H1 (cell line): ENCODE measurements around the gene TFF2. TPM values are rescaled to one million over a fixed set of nuclear protein-coding genes. Genes with fewer than 3 reads are reported as not detected.

Experiments used
- CTCF ChIA-PET: fragments of 300-600 bp; sonication (Branson Sonifier 250); formaldehyde crosslinking; loops from one replicate; lab custom pipeline; 2021; ENCODE audit not compliant: partially characterized antibody; lab: Charles Lee
- POLR2A ChIA-PET: fragments of 300-600 bp; sonication (Branson Sonifier 250); formaldehyde crosslinking; loops from one replicate; lab custom pipeline; 2021; ENCODE audit warnings: inconsistent platforms; ENCODE audit not compliant: partially characterized antibody; lab: Charles Lee
- DNase-seq, 2 experiments: peaks; one replicate each; pipeline versions ENCODE4 v3.0.0 to v3.0.0-alpha.2; 2010 to 2022; ENCODE audit warnings: low spot score in 2 of 2, low read depth in 1 of 2, mixed read lengths in 1 of 2
- FAIRE-seq: peaks from 2 replicates; lab custom pipeline; 2011; peaks lifted over from hg19 to GRCh38; lab: Jason Lieb, UNC
- H2AFZ ChIP-seq: 2 replicates; pipeline ENCODE4 v1.8.1; 2012; ENCODE audit warnings: low read length, inconsistent platforms
- H2AK5ac ChIP-seq: 2 replicates; pipeline ENCODE4 v1.6.1; 2013; ENCODE audit warnings: low read depth, low read length
- H2BK120ac ChIP-seq: replicated peaks from 2 replicates; pipeline ENCODE3; 2013; ENCODE audit warnings: low read depth, low read length, inconsistent platforms
- H2BK12ac ChIP-seq: 2 replicates; pipeline ENCODE4 v1.6.1; 2013; ENCODE audit warnings: low read depth, low read length
- H2BK15ac ChIP-seq: 2 replicates; pipeline ENCODE4 v1.6.1; 2013; ENCODE audit warnings: low read length
- H2BK20ac ChIP-seq: 2 replicates; pipeline ENCODE4 v1.6.1; 2013; ENCODE audit warnings: low read length
- H2BK5ac ChIP-seq: 2 replicates; pipeline ENCODE4 v1.6.1; 2013; ENCODE audit warnings: low read depth, low read length
- H3K14ac ChIP-seq: 2 replicates; pipeline ENCODE4 v1.6.1; 2013; ENCODE audit warnings: inconsistent platforms; ENCODE audit not compliant: insufficient read length
- H3K18ac ChIP-seq: 2 replicates; pipeline ENCODE4 v1.6.1; 2013; ENCODE audit warnings: low read length; ENCODE audit errors: extremely low read depth
- H3K23ac ChIP-seq: 2 replicates; pipeline ENCODE4 v1.6.1; 2013; ENCODE audit warnings: inconsistent platforms; ENCODE audit not compliant: insufficient read length
- H3K23me2 ChIP-seq: 2 replicates; pipeline ENCODE4 v1.6.1; 2013; ENCODE audit warnings: low read depth, low read length
- H3K27ac ChIP-seq: 2 replicates; pipeline ENCODE4 v1.6.1; 2011; ENCODE audit warnings: low read depth, low read length, inconsistent platforms
- H3K27me3 ChIP-seq, 4 experiments: replicated peaks in 1 of 4; 1 replicate in 1 of 4; 2 replicates in 3 of 4; pipeline versions ENCODE4 v1.6.1 to v1.8.1; 2011 to 2013; ENCODE audit warnings: low read length in 3 of 4, mild to moderate bottlenecking in 3 of 4, inconsistent platforms in 2 of 4, mixed read lengths in 2 of 4, moderate library complexity in 1 of 4; ENCODE audit not compliant: control insufficient read depth in 3 of 4, insufficient read depth in 3 of 4; ENCODE audit errors: extremely low read depth in 1 of 4
- H3K36me3 ChIP-seq, 4 experiments: 2 replicates each; pipeline versions ENCODE4 v1.6.1 to v1.8.1; 2011 to 2013; ENCODE audit warnings: mild to moderate bottlenecking in 4 of 4, low read length in 3 of 4, moderate library complexity in 2 of 4, control low read depth in 1 of 4, inconsistent platforms in 1 of 4; ENCODE audit not compliant: insufficient read depth in 4 of 4, control insufficient read depth in 2 of 4
- H3K4ac ChIP-seq: replicated peaks from 2 replicates; pipeline ENCODE3; 2013; ENCODE audit warnings: low read length, low read depth, mixed read lengths, inconsistent platforms; ENCODE audit not compliant: insufficient read length
- H3K4me1 ChIP-seq, 4 experiments: replicated peaks in 1 of 4; 1 replicate in 1 of 4; 2 replicates in 3 of 4; pipeline versions ENCODE4 v1.6.1 to v1.8.1; 2011 to 2013; ENCODE audit warnings: low read length in 3 of 4, inconsistent platforms in 2 of 4, mixed read lengths in 1 of 4; ENCODE audit not compliant: insufficient read depth in 4 of 4, control insufficient read depth in 3 of 4
- H3K4me2 ChIP-seq, 2 experiments: 2 replicates each; pipeline versions ENCODE4 v1.6.1 to v1.8.1; 2011 to 2013; ENCODE audit warnings: low read depth in 2 of 2, low read length in 2 of 2, control low read depth in 1 of 2, inconsistent platforms in 1 of 2, mild to moderate bottlenecking in 1 of 2; ENCODE audit not compliant: insufficient read depth in 1 of 2
- H3K4me3 ChIP-seq, 4 experiments: fragments of 200-600, 300-600 bp in 1 of 4; sonication (generic), shearing (Covaris generic), sonication (Bioruptor Twin) in 1 of 4; 2 replicates each; pipeline versions ENCODE4 v1.5.1 to v1.8.1; 2011 to 2016; ENCODE audit warnings: low read length in 4 of 4, low read depth in 3 of 4, control low read depth in 2 of 4, inconsistent platforms in 2 of 4, mild to moderate bottlenecking in 2 of 4, mixed read lengths in 1 of 4, moderate library complexity in 1 of 4; ENCODE audit not compliant: insufficient read depth in 2 of 4; ENCODE audit errors: extremely low read depth in 1 of 4
- H3K56ac ChIP-seq: replicated peaks from 2 replicates; pipeline ENCODE3; 2013; ENCODE audit warnings: low read depth, mild to moderate bottlenecking, mixed read lengths, low read length, inconsistent platforms; ENCODE audit not compliant: insufficient read length
- H3K79me1 ChIP-seq: 2 replicates; pipeline ENCODE4 v1.6.1; 2013; ENCODE audit warnings: low read depth, low read length, control low read depth
- H3K79me2 ChIP-seq, 2 experiments: 2 replicates each; pipeline versions ENCODE4 v1.6.1 to v1.8.1; 2012 to 2013; ENCODE audit warnings: low read length in 2 of 2, mild to moderate bottlenecking in 2 of 2, inconsistent platforms in 1 of 2; ENCODE audit not compliant: insufficient read depth in 2 of 2, control insufficient read depth in 1 of 2
- H3K9ac ChIP-seq, 4 experiments: replicated peaks in 1 of 4; 1 replicate in 1 of 4; 2 replicates in 3 of 4; pipeline versions ENCODE4 v1.6.1 to v1.8.1; 2011 to 2013; ENCODE audit warnings: low read depth in 3 of 4, low read length in 3 of 4, control low read depth in 2 of 4, mild to moderate bottlenecking in 2 of 4, moderate library complexity in 2 of 4, inconsistent platforms in 1 of 4; ENCODE audit errors: extremely low read depth in 1 of 4
- H3K9me3 ChIP-seq, 2 experiments: 2 replicates each; pipeline versions ENCODE4 v1.6.1 to v1.8.1; 2012 to 2013; ENCODE audit warnings: mild to moderate bottlenecking in 2 of 2, moderate library complexity in 2 of 2, control low read depth in 1 of 2, inconsistent platforms in 1 of 2, low read depth in 1 of 2, low read length in 1 of 2, mixed read lengths in 1 of 2; ENCODE audit not compliant: insufficient read depth in 2 of 2
- H4K20me1 ChIP-seq, 2 experiments: replicated peaks in 1 of 2; 2 replicates each; pipeline versions ENCODE3 to v1.8.1; 2011 to 2013; ENCODE audit warnings: inconsistent platforms in 2 of 2, low read length in 2 of 2, mild to moderate bottlenecking in 1 of 2; ENCODE audit not compliant: insufficient read depth in 2 of 2, control insufficient read depth in 1 of 2
- H4K5ac ChIP-seq: 2 replicates; pipeline ENCODE4 v1.6.1; 2013; ENCODE audit warnings: low read length, low read depth, mixed read lengths, inconsistent platforms; ENCODE audit not compliant: insufficient read length
- H4K8ac ChIP-seq: 2 replicates; pipeline ENCODE4 v1.8.0; 2013; ENCODE audit warnings: mild to moderate bottlenecking, moderate library complexity, low read length, inconsistent platforms; ENCODE audit not compliant: insufficient read depth; ENCODE audit errors: extremely low read depth
- H4K91ac ChIP-seq: replicated peaks from 2 replicates; pipeline ENCODE3; 2013; ENCODE audit warnings: low read length, mixed read lengths, inconsistent platforms; ENCODE audit not compliant: insufficient read length
- CBX5 ChIP-seq: fragments of 300-800, 300-1000 bp; sonication (generic); IDR thresholded peaks from 2 replicates; pipeline ENCODE4 v1.7.1; 2016; ENCODE audit warnings: antibody characterized with exemption, low read length, low read depth
- CHD1 ChIP-seq: IDR thresholded peaks from 2 replicates; pipeline ENCODE4 v1.6.1; 2012; ENCODE audit warnings: low read depth, low read length, improper control_type of control experiment
- EGR1 ChIP-seq: IDR thresholded peaks from 2 replicates; pipeline ENCODE4 v1.6.1; 2011; ENCODE audit warnings: low read depth, low read length, borderline replicate concordance
- HDAC2 ChIP-seq, 2 experiments: fragments of 300-600 bp in 1 of 2; sonication (generic) in 1 of 2; IDR thresholded peaks; 2 replicates each; pipeline ENCODE4 v1.6.1; 2011 to 2012; ENCODE audit warnings: low read depth in 2 of 2, low read length in 2 of 2, mild to moderate bottlenecking in 2 of 2, moderate library complexity in 2 of 2, borderline replicate concordance in 1 of 2, inconsistent platforms in 1 of 2
- HDAC6 ChIP-seq: IDR thresholded peaks from one replicate; pipeline ENCODE4 v1.7.1; 2012; ENCODE audit warnings: low read depth, mild to moderate bottlenecking, inconsistent platforms, low read length, moderate library complexity
- POLR2A ChIP-seq, 2 experiments: IDR thresholded peaks; 1 replicate in 1 of 2; 2 replicates in 1 of 2; pipeline ENCODE4 v1.6.1; 2011; ENCODE audit warnings: low read depth in 2 of 2, low read length in 2 of 2, mild to moderate bottlenecking in 2 of 2; ENCODE audit errors: control extremely low read depth in 1 of 2
- POU5F1 ChIP-seq: IDR thresholded peaks from 2 replicates; pipeline ENCODE4 v1.6.1; 2011; ENCODE audit warnings: low read depth, mild to moderate bottlenecking, low read length, moderate library complexity
- RBBP5 ChIP-seq: IDR thresholded peaks from 2 replicates; pipeline ENCODE4 v1.7.1; 2012; ENCODE audit warnings: low read depth, mild to moderate bottlenecking, inconsistent platforms, low read length, moderate library complexity, borderline replicate concordance
- RXRA ChIP-seq: IDR thresholded peaks from 2 replicates; pipeline ENCODE4 v1.6.1; 2011; ENCODE audit warnings: low read depth, mild to moderate bottlenecking, low read length, moderate library complexity; ENCODE audit not compliant: insufficient read depth
- SP1 ChIP-seq: IDR thresholded peaks from 2 replicates; pipeline ENCODE4 v1.6.1; 2011; ENCODE audit warnings: low read depth, low read length
- SP4 ChIP-seq: IDR thresholded peaks from 2 replicates; pipeline ENCODE4 v1.6.1; 2012; ENCODE audit warnings: low read length, inconsistent platforms
- WGBS, 2 experiments: shearing (Covaris generic) in 1 of 2; methylation state at CpG; one replicate each; pipeline versions ENCODE4 v1.1.6 to v1.1.7; 2013 to 2015; ENCODE audit warnings: low lambda C conversion rate in 2 of 2, mixed read lengths in 2 of 2, inconsistent platforms in 1 of 2, low coverage in 1 of 2, missing lambda C conversion rate in 1 of 2; ENCODE audit not compliant: insufficient replicate concordance in 2 of 2, insufficient coverage in 1 of 2, insufficient read length in 1 of 2; ENCODE audit errors: extremely low coverage in 1 of 2, missing lambda C conversion rate in 1 of 2; 5-methylcytosine and 5-hydroxymethylcytosine counted together
- polyA plus RNA-seq, 7 experiments: library from polyadenylated mRNA; depleted of rRNA in 3 of 7; stranded (reverse) in 5 of 7; unstranded in 2 of 7; fragments of >200 nt in 5 of 7; fragments of 200-250 nt in 2 of 7; gene quantifications; 1 replicate in 5 of 7; 2 replicates in 1 of 7; 4 replicates in 1 of 7; pipeline versions ENCODE4 v1.2.1 to v1.2.3, GENCODE V29; 2011 to 2013; ENCODE audit warnings: missing spikeins in 2 of 7, mixed read lengths in 2 of 7
- total RNA-seq: library from RNA; stranded (reverse); fragmentation: NEBNext Ultra II Directional; extraction: Animal tissue kit (Norgen Biotek cat#: 25700); gene quantifications from 2 replicates; pipeline ENCODE4 v1.2.1, GENCODE V29; 2021
- TF ChIP-seq, protein P1 (sequence below), 3 experiments: IDR thresholded peaks; 1 replicate in 2 of 3; 2 replicates in 1 of 3; pipeline versions ENCODE4 v1.5.1 to v1.6.1; 2011; ENCODE audit warnings: low read length in 3 of 3, mild to moderate bottlenecking in 3 of 3, inconsistent platforms in 2 of 3, low read depth in 1 of 3, moderate library complexity in 1 of 3; ENCODE audit not compliant: insufficient read depth in 1 of 3; ENCODE audit errors: control extremely low read depth in 1 of 3

TFF2 gene
- total and polyA plus RNA-seq, 2 of the 8 experiments (the other 6 are each of a cell fraction or from before 2014, with no cell fraction given): not detected

DNA sequence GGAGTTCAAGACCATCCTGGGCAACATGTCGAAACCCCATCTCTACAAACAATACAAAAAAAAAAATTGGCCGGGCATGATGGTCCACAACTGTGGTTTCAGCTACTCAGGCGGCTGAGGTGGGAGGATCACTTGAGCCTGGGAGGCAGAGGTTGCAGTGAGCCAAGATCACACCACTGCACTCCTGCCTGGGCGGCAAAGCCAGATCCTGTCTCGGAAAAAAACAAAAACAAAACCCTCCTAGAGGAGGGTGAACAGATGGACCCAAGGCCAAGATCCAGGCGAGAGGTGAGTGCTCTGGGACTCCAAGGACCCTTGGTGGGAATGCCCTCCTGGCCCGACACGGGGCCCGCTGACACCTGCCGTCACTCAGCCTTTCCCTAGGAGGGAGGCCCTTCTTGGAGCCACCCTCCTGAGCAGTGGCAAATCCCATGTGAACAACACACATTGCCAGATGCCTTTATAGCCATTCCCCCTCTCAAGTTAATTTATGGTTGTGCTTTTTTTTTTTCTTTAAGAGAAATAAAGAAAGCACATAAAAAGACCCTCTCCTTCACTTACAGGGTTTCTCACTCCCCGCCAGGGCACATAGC, 380 bp downstream of the TFF2 start:
- H3K56ac ChIP-seq: no peak overlapping the region
- H4K5ac ChIP-seq: no peak overlapping the region
- H2AK5ac ChIP-seq: no peak overlapping the region
- H2BK20ac ChIP-seq: no peak overlapping the region
- no peaks in the 10 kb centered on the region for H3K36me3 ChIP-seq
- H3K79me1 ChIP-seq: no peaks in the 10 kb centered on the region
- FAIRE-seq: no peak
- H4K20me1 ChIP-seq: no peaks in the 10 kb centered on the region
- no peak overlapping the region for H3K9ac ChIP-seq
- no peak overlapping the region for H3K27ac ChIP-seq
- no peaks in the 10 kb centered on the region for H3K9me3 ChIP-seq
- H3K27me3 ChIP-seq: no peaks in the 10 kb centered on the region
- no peaks in the 10 kb centered on the region for H3K23me2 ChIP-seq
- 86% methylated on average over 10 of the region's 11 CpGs; no CpG with 5 or more reads in 1 of the 2 experiments for WGBS, 2 experiments
- DNase-seq: peak in 1 of 2 experiments; percentile 23
- no peaks in the 10 kb centered on the region for H3K4me1 ChIP-seq
- no peak overlapping the region for H3K23ac ChIP-seq
- no peak overlapping the region for H2BK12ac ChIP-seq
- ChIA-PET CTCF (interaction anchor here (0.9 kb wide), 1 partner anchor 92 kb away, joined by 6 read pairs; no protein-coding TSS in a partner anchor), POLR2A (interaction anchor here (0.7 kb wide), 2 partner anchors 31 to 100 kb away, joined by 3 to 4 read pairs; no protein-coding TSS in a partner anchor)
- no peak overlapping the region for H3K18ac ChIP-seq
- no peak overlapping the region for H2BK120ac ChIP-seq
- no peak overlapping the region for H3K4me2 ChIP-seq
- no peak overlapping the region for H2AFZ ChIP-seq
- H4K91ac ChIP-seq: no peak overlapping the region
- H2BK15ac ChIP-seq: no peak overlapping the region
- no peak overlapping the region for H3K14ac ChIP-seq
- H4K8ac ChIP-seq: no peak overlapping the region
- H3K4me3 ChIP-seq: no peak overlapping the region
- H2BK5ac ChIP-seq: no peak overlapping the region
- no peaks in the 10 kb centered on the region for H3K79me2 ChIP-seq
- H3K4ac ChIP-seq: no peak overlapping the region
- no peak for TF ChIP-seq RXRA
- TF ChIP-seq RBBP5: no peak
- TF ChIP-seq, protein P1, sequence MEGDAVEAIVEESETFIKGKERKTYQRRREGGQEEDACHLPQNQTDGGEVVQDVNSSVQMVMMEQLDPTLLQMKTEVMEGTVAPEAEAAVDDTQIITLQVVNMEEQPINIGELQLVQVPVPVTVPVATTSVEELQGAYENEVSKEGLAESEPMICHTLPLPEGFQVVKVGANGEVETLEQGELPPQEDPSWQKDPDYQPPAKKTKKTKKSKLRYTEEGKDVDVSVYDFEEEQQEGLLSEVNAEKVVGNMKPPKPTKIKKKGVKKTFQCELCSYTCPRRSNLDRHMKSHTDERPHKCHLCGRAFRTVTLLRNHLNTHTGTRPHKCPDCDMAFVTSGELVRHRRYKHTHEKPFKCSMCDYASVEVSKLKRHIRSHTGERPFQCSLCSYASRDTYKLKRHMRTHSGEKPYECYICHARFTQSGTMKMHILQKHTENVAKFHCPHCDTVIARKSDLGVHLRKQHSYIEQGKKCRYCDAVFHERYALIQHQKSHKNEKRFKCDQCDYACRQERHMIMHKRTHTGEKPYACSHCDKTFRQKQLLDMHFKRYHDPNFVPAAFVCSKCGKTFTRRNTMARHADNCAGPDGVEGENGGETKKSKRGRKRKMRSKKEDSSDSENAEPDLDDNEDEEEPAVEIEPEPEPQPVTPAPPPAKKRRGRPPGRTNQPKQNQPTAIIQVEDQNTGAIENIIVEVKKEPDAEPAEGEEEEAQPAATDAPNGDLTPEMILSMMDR (IDR thresholded peaks at IDR 0.05; ENCODE audit: control extremely low read depth in 1 of 3, insufficient read depth in 1 of 3, low read depth in 1 of 3, low read length in 3 of 3): no peak
- TF ChIP-seq CHD1: no peak
- TF ChIP-seq CBX5: no peak
- no peak for TF ChIP-seq POU5F1
- TF ChIP-seq HDAC6: no peak
- no peak for TF ChIP-seq SP1
- no peak for TF ChIP-seq HDAC2 (IDR thresholded peaks at IDR 0.05; ENCODE audit: borderline replicate concordance in 1 of 2, low read depth in 2 of 2, low read length in 2 of 2)
- TF ChIP-seq POLR2A (IDR thresholded peaks at IDR 0.05; ENCODE audit: control extremely low read depth in 1 of 2, low read depth in 2 of 2, low read length in 2 of 2): no peak
- TF ChIP-seq SP4: no peak
- TF ChIP-seq EGR1: no peak
